Aorta (tissue), 5 donors: ENCODE results near the gene IQCE. TPM values are rescaled to one million over a fixed set of nuclear protein-coding genes. Genes with fewer than 3 reads are reported as not detected.
"Not testable (repeated sequence)": the region's sequence is repeated elsewhere in the genome, so short reads cannot be mapped to it uniquely, and the experiment has no call there.

Source experiments
- ATAC-seq: fragments of 200-7000 bp; cut with Tn5 transposase; one replicate; pipeline ENCODE4 v1.9.1; 2022; ENCODE audit warnings: moderate library complexity; ENCODE audit not compliant: low FRiP score
- DNase-seq, 2 donors: peaks; one replicate each; pipeline ENCODE4 v3.0.0-alpha.2; 2020
- H3K27ac ChIP-seq, 2 donors: one replicate each; pipeline ENCODE4 v1.5.1; 2013; ENCODE audit warnings: low read length in 2 of 2, mild to moderate bottlenecking in 2 of 2, moderate library complexity in 2 of 2, control low read depth in 1 of 2, inconsistent platforms in 1 of 2, low read depth in 1 of 2
- H3K27me3 ChIP-seq, 2 donors: one replicate each; pipeline ENCODE4 v1.6.1; 2013; ENCODE audit warnings: control low read depth in 1 of 2, low read length in 1 of 2, mild to moderate bottlenecking in 1 of 2, moderate library complexity in 1 of 2; ENCODE audit not compliant: insufficient read depth in 2 of 2, control insufficient read depth in 1 of 2
- H3K36me3 ChIP-seq, 2 donors: one replicate each; pipeline ENCODE4 v1.6.1; 2013; ENCODE audit warnings: control low read depth in 1 of 2, low read length in 1 of 2, mild to moderate bottlenecking in 1 of 2; ENCODE audit not compliant: insufficient read depth in 2 of 2, control insufficient read depth in 1 of 2
- H3K4me1 ChIP-seq, 2 donors: one replicate each; pipeline ENCODE4 v1.6.1; 2013; ENCODE audit warnings: low read length in 2 of 2, control low read depth in 1 of 2, mild to moderate bottlenecking in 1 of 2, moderate library complexity in 1 of 2; ENCODE audit not compliant: insufficient read depth in 2 of 2, control insufficient read depth in 1 of 2
- H3K4me3 ChIP-seq, 2 donors: one replicate each; pipeline ENCODE4 v1.5.1; 2013; ENCODE audit warnings: low read length in 2 of 2, control low read depth in 1 of 2, mild to moderate bottlenecking in 1 of 2
- H3K9me3 ChIP-seq: one replicate; pipeline ENCODE4 v1.6.1; 2013; ENCODE audit warnings: mild to moderate bottlenecking, low read length; ENCODE audit not compliant: control insufficient read depth
- WGBS, 2 donors: extraction: QIAGEN DNeasy Blood & Tissue Kit; methylation state at CpG; one replicate each; pipeline ENCODE4 v1.1.7; 2013; 5-methylcytosine and 5-hydroxymethylcytosine counted together
- intact Hi-C, 2 donors: fragments of 100-400 bp; cut with DNase I; formaldehyde crosslinking; loops; one replicate each; pipeline versions ENCODE4 v1.14.2 to v1.15.0; 2022
- polyA plus RNA-seq, 2 donors: library from polyadenylated mRNA; stranded (reverse); fragments of 200-250 nt; gene quantifications; one replicate each; pipeline ENCODE4 v1.2.3, GENCODE V29; 2013
- total RNA-seq, 2 donors: library from RNA; stranded (reverse); fragmentation: NEBNext Ultra II Directional; extraction: Animal tissue kit (Norgen Biotek cat#: 25700); gene quantifications; one replicate each; pipeline ENCODE4 v1.2.1, GENCODE V29; 2021
- donor health status: healthy with polysubstance abuse.
- donor health status: Bipolar disorder and iron deficiency.
- donor health status: DM: no; HTN: no; CAD: no.
- donor health status: DM: no; HTN: no; CAD: no.
- donor health status: DM: yes; HTN: yes; CAD: no.

The IQCE gene
- total and polyA plus RNA-seq, 4 donors, result 6.1 to 18.2 (median 11.2) TPM

- intact Hi-C loops, result loop anchor here in 1 of 2 donors (5.0 to 10.0 kb wide), 2 partner anchors 52 to 289 kb away; partner anchors contain the start of gene GNA12
- H3K27ac ChIP-seq, result peak within 1 kb of the TSS; percentile 47 to 83
- no peaks in the 10 kb centered on the region for H3K36me3 ChIP-seq
- peak within 1 kb of the TSS; percentile 79 to 97 for H3K4me3 ChIP-seq
- WGBS, 2 donors, result 0 to 1% methylated on average over 59 to 79 of the region's 79 CpGs
- H3K4me1 ChIP-seq, result no peaks in the 10 kb centered on the region
- ATAC-seq (peak; percentile 97), DNase-seq (peak; percentile 99)
- no peaks in the 10 kb centered on the region for H3K27me3 ChIP-seq
- H3K9me3 ChIP-seq, result no peaks in the 10 kb centered on the region
Measured at GRCh38 chr7:2555121-2556052, 3.4 kb upstream of the IQCE start, which contains the start of gene BRAT1. BRAT1 (minus strand) TSS chr7:2555524; CDS start chr7:2554431, 1,093 bp downstream.

- intact Hi-C loops, result loop anchor here in 1 of 2 donors (5.0 to 10.0 kb wide), 2 partner anchors 48 to 285 kb away; partner anchors contain the start of gene GNA12
- peak; percentile 47 to 75 for DNase-seq
- ATAC-seq, result no peak
- Histone ChIP-seq H3K4me3 (peak overlapping the region; percentile 88 to 95), H3K4me1 (no peaks in the 10 kb centered on the region), H3K27ac (no peak overlapping the region), H3K9me3 (no peaks in the 10 kb centered on the region), H3K27me3 (no peaks in the 10 kb centered on the region), H3K36me3 (no peaks in the 10 kb centered on the region)
- 7 to 9% methylated on average over 42 to 53 of the region's 53 CpGs for WGBS, 2 donors
Measured at GRCh38 chr7:2559283-2559950, 638 bp downstream of the IQCE start.

GRCh38 chr7:2563955-2564354 is 5.2 kb downstream of the IQCE start:
- not testable (repeated sequence) for ATAC-seq, H3K9me3 ChIP-seq

GRCh38 chr7:2564970-2565540 is 6.3 kb downstream of the IQCE start:
- WGBS, 2 donors, result 88 to 93% methylated on average over 12 of the region's 12 CpGs
- H3K9me3 ChIP-seq, result no peaks in the 10 kb centered on the region
- intact Hi-C loops, result no loop called here
- no peaks in the 10 kb centered on the region for H3K27me3 ChIP-seq
- H3K36me3 ChIP-seq, result no peaks in the 10 kb centered on the region
- peak in 1 of 2 donors; percentile 39 for DNase-seq
- no peak overlapping the region for H3K27ac ChIP-seq
- no peaks in the 10 kb centered on the region for H3K4me1 ChIP-seq
- ATAC-seq, result no peak
- H3K4me3 ChIP-seq, result no peak overlapping the region

More at GRCh38 chr7:2563955-2564354, 5.2 kb downstream of the IQCE start:
- H3K36me3 ChIP-seq, intact Hi-C loops, H3K27ac ChIP-seq, H3K4me1 ChIP-seq, DNase-seq, H3K4me3 ChIP-seq, H3K27me3 ChIP-seq: not testable (repeated sequence)
- 96% methylated on average over 3 of the region's 3 CpGs for WGBS, 2 donors

- no peak overlapping the region for H3K27ac ChIP-seq
- ATAC-seq (no peak), DNase-seq (peak in 1 of 2 donors; percentile 6)
- 89 to 90% methylated on average over 8 of the region's 8 CpGs for WGBS, 2 donors
- H3K4me1 ChIP-seq, result no peaks in the 10 kb centered on the region
- no peaks in the 10 kb centered on the region for H3K36me3 ChIP-seq
- intact Hi-C loops, result no loop called here
- H3K27me3 ChIP-seq, result no peaks in the 10 kb centered on the region
- H3K4me3 ChIP-seq, result no peak overlapping the region
- no peaks in the 10 kb centered on the region for H3K9me3 ChIP-seq
Measured at GRCh38 chr7:2566348-2566889, 7.6 kb downstream of the IQCE start.

- no peaks in the 10 kb centered on the region for H3K27me3 ChIP-seq
- 78% methylated on average over 28 of the region's 28 CpGs for WGBS, 2 donors
- H3K4me3 ChIP-seq, result no peak overlapping the region
- intact Hi-C loops, result loop anchor here in 1 of 2 donors (1.0 kb wide), 1 partner anchor 114 kb away; no protein-coding TSS in a partner anchor
- H3K9me3 ChIP-seq, result no peaks in the 10 kb centered on the region
- peak in 1 of 2 donors; percentile 68 for DNase-seq
- H3K4me1 ChIP-seq, result no peaks in the 10 kb centered on the region
- no peak for ATAC-seq
- H3K36me3 ChIP-seq, result no peaks in the 10 kb centered on the region
- H3K27ac ChIP-seq, result no peak overlapping the region
Measured at GRCh38 chr7:2566890-2567678, 8.3 kb downstream of the IQCE start.

GRCh38 chr7:2567679-2568278 is 9.0 kb downstream of the IQCE start:
- 30 to 34% methylated on average over 16 of the region's 16 CpGs for whole genome bisulfite sequencing, 2 donors
- H3K27ac ChIP-seq, result no peak overlapping the region
- no peak overlapping the region for H3K4me3 ChIP-seq
- no peaks in the 10 kb centered on the region for H3K27me3 ChIP-seq
- intact Hi-C loops, result loop anchor here in 1 of 2 donors (1.0 kb wide), 1 partner anchor 114 kb away; no protein-coding TSS in a partner anchor
- ATAC-seq, result peak; percentile 55
- peak in 1 of 2 donors; percentile 72 for DNase-seq
- H3K4me1 ChIP-seq, result no peaks in the 10 kb centered on the region
- H3K9me3 ChIP-seq, result no peaks in the 10 kb centered on the region
- H3K36me3 ChIP-seq, result no peaks in the 10 kb centered on the region
